ENCODE data around the gene MAML3. TPM values are rescaled to one million over a fixed set of nuclear protein-coding genes. Genes with fewer than 3 reads are reported as not detected.

Gene MAML3
- total and polyA plus RNA-seq, 3 experiments from 2014 or later: 0.44 to 0.57 (median 0.52) TPM

GRCh38 chr4:140049024-140049848 is 104.7 kb downstream of the MAML3 start:
- H3K36me3 ChIP-seq (ENCODE audit: insufficient read depth, low read length): no peaks in the 10 kb centered on the region
- H3K36me3 Mint-ChIP-seq: no peaks in the 10 kb centered on the region
- H3K9me3 Mint-ChIP-seq: no peaks in the 10 kb centered on the region
- ChIA-PET POLR2A (interaction anchor here (0.7 kb wide), 1 partner anchor 176 kb away, joined by 3 read pairs; no protein-coding TSS in a partner anchor), CTCF (interaction anchor here (1.2 to 1.9 kb wide), 2 partner anchors 21 to 194 kb away, joined by 3 to 5 read pairs; no protein-coding TSS in a partner anchor)
- peak in 3 of 5 donors; percentile 34 to 69 (median 51) for DNase-seq
- peaks cover 9 to 14% of the 10 kb centered on the region in 2 donors for H3K27me3 Mint-ChIP-seq
- peak overlapping the region; percentile 27 for H3K4me3 ChIP-seq (ENCODE audit: low read length)
- H3K4me1 ChIP-seq (ENCODE audit: insufficient read depth, low read length): peaks cover 16% of the 10 kb centered on the region
- peak overlapping the region; percentile 8 to 91 (median 83) for H3K4me3 Mint-ChIP-seq
- H3K4me1 Mint-ChIP-seq: peaks cover 18 to 27% (median 25%) of the 10 kb centered on the region in 3 donors
- no peaks in the 10 kb centered on the region for H3K9me3 ChIP-seq (ENCODE audit: low read length)
- H3K27ac ChIP-seq (ENCODE audit: low read depth, low read length): no peak overlapping the region
- peak overlapping the region in 6 of 8 donors; percentile 32 to 82 (median 76) for H3K27ac Mint-ChIP-seq
- no peaks in the 10 kb centered on the region for H3K27me3 ChIP-seq (ENCODE audit: insufficient read depth, low read length, poor library complexity, severe bottlenecking)

- no peaks in the 10 kb centered on the region for H3K36me3 ChIP-seq (ENCODE audit: insufficient read depth, low read length)
- ChIA-PET POLR2A (no interaction called here), CTCF (interaction anchor here (1.2 to 1.9 kb wide), 2 partner anchors 20 to 195 kb away, joined by 3 to 5 read pairs; no protein-coding TSS in a partner anchor)
- H3K27ac ChIP-seq (ENCODE audit: low read depth, low read length): no peak overlapping the region
- H3K36me3 Mint-ChIP-seq: no peaks in the 10 kb centered on the region
- peaks cover 15 to 24% (median 22%) of the 10 kb centered on the region in 3 donors for H3K4me1 Mint-ChIP-seq
- H3K9me3 ChIP-seq (ENCODE audit: low read length): no peaks in the 10 kb centered on the region
- peak overlapping the region in 6 of 8 donors; percentile 26 to 79 (median 68) for H3K27ac Mint-ChIP-seq
- peak overlapping the region; percentile 8 to 91 (median 83) for H3K4me3 Mint-ChIP-seq
- DNase-seq: no peak
- H3K4me3 ChIP-seq (ENCODE audit: low read length): peak overlapping the region; percentile 27
- peaks cover 16% of the 10 kb centered on the region for H3K4me1 ChIP-seq (ENCODE audit: insufficient read depth, low read length)
- no peaks in the 10 kb centered on the region for H3K27me3 ChIP-seq (ENCODE audit: insufficient read depth, low read length, poor library complexity, severe bottlenecking)
- H3K9me3 Mint-ChIP-seq: no peaks in the 10 kb centered on the region
- peaks cover 6 to 14% of the 10 kb centered on the region in 2 donors for H3K27me3 Mint-ChIP-seq
Observed at GRCh38 chr4:140048419-140048995, 105.5 kb downstream of the MAML3 start.

GRCh38 chr4:140047786-140048185 is 106.2 kb downstream of the MAML3 start:
- H3K4me1 ChIP-seq (ENCODE audit: insufficient read depth, low read length): peaks cover 16% of the 10 kb centered on the region
- Mint-ChIP-seq H3K4me1 (peaks cover 15 to 20% (median 18%) of the 10 kb centered on the region in 3 donors), H3K27me3 (peaks cover 3 to 7% of the 10 kb centered on the region in 2 donors), H3K27ac (no peak overlapping the region), H3K9me3 (no peaks in the 10 kb centered on the region), H3K4me3 (peak overlapping the region in 1 of 7 donors; percentile 5), H3K36me3 (no peaks in the 10 kb centered on the region)
- no peaks in the 10 kb centered on the region for H3K9me3 ChIP-seq (ENCODE audit: low read length)
- H3K27ac ChIP-seq (ENCODE audit: low read depth, low read length): no peak overlapping the region
- H3K36me3 ChIP-seq (ENCODE audit: insufficient read depth, low read length): no peaks in the 10 kb centered on the region
- ChIA-PET CTCF (no interaction called here), POLR2A (no interaction called here)
- DNase-seq: no peak
- no peak overlapping the region for H3K4me3 ChIP-seq (ENCODE audit: low read length)
- no peaks in the 10 kb centered on the region for H3K27me3 ChIP-seq (ENCODE audit: insufficient read depth, low read length, poor library complexity, severe bottlenecking)

- ChIA-PET POLR2A (no interaction called here), CTCF (interaction anchor here (1.2 kb wide), 1 partner anchor 106 kb away, joined by 3 read pairs; the partner anchor contains the start of gene MAML3)
- H3K4me1 ChIP-seq (ENCODE audit: insufficient read depth, low read length): peaks cover 16% of the 10 kb centered on the region
- H3K27ac Mint-ChIP-seq: peak overlapping the region in 1 of 8 donors; percentile 86
- DNase-seq: no peak
- H3K27me3 Mint-ChIP-seq: peaks cover 3 to 6% of the 10 kb centered on the region in 2 donors
- H3K4me3 ChIP-seq (ENCODE audit: low read length): no peak overlapping the region
- no peak overlapping the region for H3K4me3 Mint-ChIP-seq
- peaks cover 15 to 20% (median 18%) of the 10 kb centered on the region in 3 donors for H3K4me1 Mint-ChIP-seq
- H3K9me3 ChIP-seq (ENCODE audit: low read length): no peaks in the 10 kb centered on the region
- H3K27me3 ChIP-seq (ENCODE audit: insufficient read depth, low read length, poor library complexity, severe bottlenecking): no peaks in the 10 kb centered on the region
- no peak overlapping the region for H3K27ac ChIP-seq (ENCODE audit: low read depth, low read length)
- H3K36me3 Mint-ChIP-seq: no peaks in the 10 kb centered on the region
- no peaks in the 10 kb centered on the region for H3K9me3 Mint-ChIP-seq
- no peaks in the 10 kb centered on the region for H3K36me3 ChIP-seq (ENCODE audit: insufficient read depth, low read length)
Observed at GRCh38 chr4:140047017-140047640, 106.9 kb downstream of the MAML3 start.

- Mint-ChIP-seq H3K9me3 (no peaks in the 10 kb centered on the region), H3K36me3 (no peaks in the 10 kb centered on the region), H3K27me3 (peaks cover 3 to 6% of the 10 kb centered on the region in 2 donors), H3K4me1 (peaks cover 15 to 20% (median 18%) of the 10 kb centered on the region in 3 donors), H3K27ac (no peak overlapping the region), H3K4me3 (no peak overlapping the region)
- DNase-seq: no peak
- CTCF ChIA-PET: interaction anchor here (1.2 to 1.4 kb wide), 2 partner anchors 107 to 206 kb away, joined by 3 to 4 read pairs; partner anchors contain the start of gene MAML3
- H3K36me3 ChIP-seq (ENCODE audit: insufficient read depth, low read length): no peaks in the 10 kb centered on the region
- no peak overlapping the region for H3K27ac ChIP-seq (ENCODE audit: low read depth, low read length)
- H3K9me3 ChIP-seq (ENCODE audit: low read length): no peaks in the 10 kb centered on the region
- POLR2A ChIA-PET: no interaction called here
- no peak overlapping the region for H3K4me3 ChIP-seq (ENCODE audit: low read length)
- H3K4me1 ChIP-seq (ENCODE audit: insufficient read depth, low read length): peaks cover 16% of the 10 kb centered on the region
- no peaks in the 10 kb centered on the region for H3K27me3 ChIP-seq (ENCODE audit: insufficient read depth, low read length, poor library complexity, severe bottlenecking)
Observed at GRCh38 chr4:140046543-140046942, 107.4 kb downstream of the MAML3 start.

- ChIA-PET POLR2A (no interaction called here), CTCF (interaction anchor here (1.4 kb wide), 1 partner anchor 206 kb away, joined by 4 read pairs; no protein-coding TSS in a partner anchor)
- Mint-ChIP-seq H3K36me3 (no peaks in the 10 kb centered on the region), H3K27me3 (peaks cover 3 to 9% of the 10 kb centered on the region in 2 donors), H3K27ac (no peak overlapping the region), H3K4me3 (no peak overlapping the region), H3K4me1 (peaks cover 15 to 20% (median 18%) of the 10 kb centered on the region in 3 donors), H3K9me3 (no peaks in the 10 kb centered on the region)
- Histone ChIP-seq H3K36me3 (ENCODE audit: insufficient read depth, low read length) (no peaks in the 10 kb centered on the region), H3K9me3 (ENCODE audit: low read length) (no peaks in the 10 kb centered on the region), H3K27ac (ENCODE audit: low read depth, low read length) (no peak overlapping the region), H3K4me3 (ENCODE audit: low read length) (no peak overlapping the region), H3K4me1 (ENCODE audit: insufficient read depth, low read length) (peaks cover 16% of the 10 kb centered on the region), H3K27me3 (ENCODE audit: insufficient read depth, low read length, poor library complexity, severe bottlenecking) (no peaks in the 10 kb centered on the region)
- no peak for DNase-seq
Observed at GRCh38 chr4:140046016-140046415, 108.0 kb downstream of the MAML3 start.

GRCh38 chr4:140044337-140044902 is 109.6 kb downstream of the MAML3 start:
- Histone ChIP-seq H3K4me1 (ENCODE audit: insufficient read depth, low read length) (peaks cover 7% of the 10 kb centered on the region), H3K36me3 (ENCODE audit: insufficient read depth, low read length) (no peaks in the 10 kb centered on the region), H3K27ac (ENCODE audit: low read depth, low read length) (no peak overlapping the region), H3K4me3 (ENCODE audit: low read length) (no peak overlapping the region), H3K9me3 (ENCODE audit: low read length) (no peaks in the 10 kb centered on the region), H3K27me3 (ENCODE audit: insufficient read depth, low read length, poor library complexity, severe bottlenecking) (no peaks in the 10 kb centered on the region)
- Mint-ChIP-seq H3K4me1 (peaks cover 9 to 13% (median 9%) of the 10 kb centered on the region in 3 donors), H3K4me3 (no peak overlapping the region), H3K36me3 (no peaks in the 10 kb centered on the region), H3K27ac (no peak overlapping the region), H3K9me3 (peaks cover 0 to 2% (median 0%) of the 10 kb centered on the region in 5 donors), H3K27me3 (peaks cover 1 to 16% of the 10 kb centered on the region in 2 donors)
- DNase-seq: no peak
- CTCF ChIA-PET: no interaction called here
- POLR2A ChIA-PET: no interaction called here

Measured in CD8-positive, alpha-beta memory T cell (primary cell).